B cell (primary cell): ENCODE results near the gene AFTPH.

Experiments
- CTCF ChIP-seq: fragments of 200-600 bp; IDR thresholded peaks from one replicate; pipeline ENCODE4 v1.8.0; 2022; ENCODE audit warnings: antibody characterized with exemption, mild to moderate bottlenecking
- EZH2 ChIP-seq: IDR thresholded peaks from 2 replicates; pipeline ENCODE4 v1.6.1; 2012; ENCODE audit warnings: borderline replicate concordance, low read depth, mild to moderate bottlenecking, moderate library complexity, low read length; ENCODE audit not compliant: insufficient read depth, poor library complexity, severe bottlenecking

- no peak for TF ChIP-seq CTCF
- TF ChIP-seq EZH2: no peak
Observed at GRCh38 chr2:64591188-64591587, 67.1 kb downstream of the AFTPH start.
